C4-2B (cell line): Measurements from ENCODE around the gene ZNF536.

Source experiments
- CTCF ChIP-seq: fragments of 450-650 bp; conservative IDR thresholded peaks from 2 replicates; pipeline ENCODE4 v1.5.1; 2017; ENCODE audit warnings: mild to moderate bottlenecking
- ZFX ChIP-seq: fragments of 450-650 bp; IDR thresholded peaks from 2 replicates; pipeline ENCODE4 v1.6.1; 2017

- TF ChIP-seq CTCF (no peak), ZFX (no peak)
Measured at GRCh38 chr19:30391554-30392551, 19.7 kb downstream of the ZNF536 start.
